ENCODE measurements around the gene HNRNPA0. TPM values are rescaled to one million over a fixed set of nuclear protein-coding genes. Genes with fewer than 3 reads are reported as not detected.
"Not testable (repeated sequence)": the region's sequence is repeated elsewhere in the genome, so short reads cannot be mapped to it uniquely, and the experiment has no call there.

The HNRNPA0 gene
- total and polyA plus RNA-seq, 7 experiments from 2014 or later: 17.8 to 40.2 (median 30.1) TPM

DNA sequence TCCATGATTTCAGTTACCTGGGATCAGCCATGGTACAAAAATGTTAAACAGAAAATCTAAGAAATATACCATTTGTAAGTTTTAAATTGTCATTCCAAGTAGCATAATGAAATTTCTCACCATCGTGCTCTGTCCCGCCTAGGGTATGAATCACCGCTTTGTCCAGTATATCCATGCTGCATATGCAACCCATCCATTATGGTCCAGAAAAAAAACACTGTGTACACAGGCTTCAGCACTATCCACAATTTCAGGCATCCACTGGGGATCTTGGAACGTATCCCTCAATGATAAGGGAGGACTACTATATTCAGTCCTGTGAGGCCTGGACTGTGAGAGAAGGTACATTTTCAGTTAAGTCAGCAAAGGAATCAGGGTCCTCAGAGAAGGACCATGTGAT, 37.6 kb upstream of the HNRNPA0 start:
- Mint-ChIP-seq H3K4me3 (no peak overlapping the region), H3K9me3 (peaks cover 0 to 4% (median 0%) of the 10 kb centered on the region in 11 donors), H3K27me3 (peaks cover 0 to 16% (median 0%) of the 10 kb centered on the region in 5 donors), H3K27ac (no peak overlapping the region), H3K4me1 (no peaks in the 10 kb centered on the region), H3K36me3 (peaks cover 0 to 16% (median 4%) of the 10 kb centered on the region in 5 donors)
- Histone ChIP-seq H3K27ac (ENCODE audit: low read depth, low read length) (no peak overlapping the region), H3K4me3 (ENCODE audit: low read length) (no peak overlapping the region), H3K4me1 (ENCODE audit: control insufficient read depth in 2 of 2, insufficient read depth in 2 of 2, low read length in 2 of 2) (no peaks in the 10 kb centered on the region), H3K9me3 (ENCODE audit: control insufficient read depth in 2 of 3, low read length in 3 of 3) (no peaks in the 10 kb centered on the region), H3K36me3 (ENCODE audit: control insufficient read depth in 2 of 3, insufficient read depth in 3 of 3, low read length in 3 of 3) (no peaks in the 10 kb centered on the region), H3K27me3 (ENCODE audit: control insufficient read depth in 2 of 2, insufficient read depth in 2 of 2, low read length in 2 of 2) (no peaks in the 10 kb centered on the region)
- CTCF ChIA-PET: no interaction called here
- intact Hi-C loops (cut with micrococcal nuclease): no loop called here
- POLR2A ChIA-PET: no interaction called here
- ATAC-seq: no peak
- no peak for DNase-seq

DNA sequence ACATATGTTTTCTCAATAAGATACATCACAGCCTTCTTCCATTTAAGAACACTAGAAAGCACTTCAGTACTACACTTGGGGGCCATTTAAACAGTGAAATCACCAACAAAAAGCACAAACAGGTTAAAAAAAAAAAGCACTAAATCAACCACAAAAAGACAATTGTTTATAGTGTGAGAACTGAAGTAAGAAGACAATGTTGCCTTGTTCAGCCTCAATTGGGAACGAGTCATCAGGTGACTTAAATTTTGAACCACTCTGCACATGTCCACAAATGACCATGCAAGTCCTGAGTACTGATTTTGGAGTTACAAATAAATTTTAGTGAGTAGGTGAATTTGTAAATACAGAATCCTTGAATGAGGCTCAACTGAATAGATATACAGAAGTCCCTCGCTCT, 37.2 kb upstream of the HNRNPA0 start:
- CTCF ChIA-PET: no interaction called here

DNA sequence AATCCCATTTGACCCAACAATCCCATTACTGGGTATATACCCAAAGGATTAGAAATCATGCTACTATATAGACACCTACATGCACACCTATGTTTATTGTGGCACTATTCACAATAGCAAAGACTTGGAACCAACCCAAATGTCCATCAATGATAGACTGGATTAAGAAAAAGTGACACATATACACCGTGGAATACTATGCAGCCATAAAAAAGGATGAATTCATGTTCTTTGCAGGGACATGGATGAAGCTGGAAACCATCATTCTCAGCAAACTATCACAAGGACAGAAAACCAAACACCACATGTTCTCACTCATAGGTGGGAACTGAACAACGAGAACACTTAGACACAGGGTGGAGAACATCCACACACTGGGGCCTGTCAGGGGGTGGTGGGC, 34.4 kb upstream of the HNRNPA0 start:
- H3K4me1 Mint-ChIP-seq; H3K4me3 Mint-ChIP-seq; H3K4me1 ChIP-seq (ENCODE audit: control insufficient read depth in 2 of 2, insufficient read depth in 2 of 2, low read length in 2 of 2); intact Hi-C loops (cut with micrococcal nuclease); H3K36me3 ChIP-seq (ENCODE audit: control insufficient read depth in 2 of 3, insufficient read depth in 3 of 3, low read length in 3 of 3); DNase-seq; CTCF ChIA-PET; H3K27ac ChIP-seq (ENCODE audit: low read depth, low read length); H3K9me3 ChIP-seq (ENCODE audit: control insufficient read depth in 2 of 3, low read length in 3 of 3); ATAC-seq; H3K27me3 ChIP-seq (ENCODE audit: control insufficient read depth in 2 of 2, insufficient read depth in 2 of 2, low read length in 2 of 2); H3K27ac Mint-ChIP-seq; POLR2A ChIA-PET; H3K4me3 ChIP-seq (ENCODE audit: low read length): not testable (repeated sequence)
- peaks cover 0 to 32% (median 0%) of the 10 kb centered on the region in 5 donors for H3K27me3 Mint-ChIP-seq
- peaks cover 2 to 32% (median 10%) of the 10 kb centered on the region in 5 donors for H3K36me3 Mint-ChIP-seq
- H3K9me3 Mint-ChIP-seq: peaks cover 0 to 14% (median 2%) of the 10 kb centered on the region in 11 donors

More for the DNA sequence above, 37.2 kb upstream of the HNRNPA0 start:
- H3K27ac ChIP-seq (ENCODE audit: low read depth, low read length): no peak overlapping the region
- no peaks in the 10 kb centered on the region for H3K4me1 ChIP-seq (ENCODE audit: control insufficient read depth in 2 of 2, insufficient read depth in 2 of 2, low read length in 2 of 2)
- peaks cover 0 to 4% (median 0%) of the 10 kb centered on the region in 11 donors for H3K9me3 Mint-ChIP-seq
- no peaks in the 10 kb centered on the region for H3K9me3 ChIP-seq (ENCODE audit: control insufficient read depth in 2 of 3, low read length in 3 of 3)
- H3K4me3 ChIP-seq (ENCODE audit: low read length): no peak overlapping the region
- intact Hi-C loops (cut with micrococcal nuclease): no loop called here
- DNase-seq (no peak), ATAC-seq (no peak)
- no peak overlapping the region for H3K4me3 Mint-ChIP-seq
- POLR2A ChIA-PET: no interaction called here
- peaks cover 0 to 20% (median 4%) of the 10 kb centered on the region in 5 donors for H3K36me3 Mint-ChIP-seq
- H3K27ac Mint-ChIP-seq: no peak overlapping the region
- no peaks in the 10 kb centered on the region for H3K4me1 Mint-ChIP-seq
- peaks cover 0 to 20% (median 0%) of the 10 kb centered on the region in 5 donors for H3K27me3 Mint-ChIP-seq
- H3K27me3 ChIP-seq (ENCODE audit: control insufficient read depth in 2 of 2, insufficient read depth in 2 of 2, low read length in 2 of 2): no peaks in the 10 kb centered on the region
- H3K36me3 ChIP-seq (ENCODE audit: control insufficient read depth in 2 of 3, insufficient read depth in 3 of 3, low read length in 3 of 3): no peaks in the 10 kb centered on the region

DNA sequence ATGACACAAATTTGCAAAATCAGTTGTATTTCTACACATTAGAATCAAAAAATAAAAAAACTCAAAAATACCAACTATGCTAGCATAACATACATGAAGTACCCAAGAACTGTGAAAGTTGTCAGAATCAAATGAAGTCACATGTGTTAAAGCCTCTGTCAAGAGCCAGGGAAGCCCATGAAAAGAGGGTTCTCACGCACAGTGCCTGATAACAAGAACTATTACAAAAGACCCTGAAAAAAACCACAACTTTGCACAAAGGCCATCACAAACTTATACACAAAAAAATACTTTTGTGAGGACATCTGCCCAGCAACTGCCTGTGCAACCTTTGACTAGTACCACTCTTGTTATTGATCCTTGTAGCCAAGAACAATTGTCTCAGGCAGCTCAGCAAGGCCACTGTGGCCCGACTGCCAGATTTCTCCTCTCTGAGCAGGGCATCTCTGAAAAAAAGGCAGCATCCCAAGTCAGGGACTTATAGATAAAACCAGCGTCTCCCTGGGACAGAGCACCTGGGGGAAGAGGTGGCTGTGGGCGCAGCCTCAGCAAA, 28.9 kb upstream of the HNRNPA0 start:
- Mint-ChIP-seq H3K36me3 (peaks cover 0 to 20% (median 6%) of the 10 kb centered on the region in 5 donors), H3K27me3 (peaks cover 0 to 41% (median 0%) of the 10 kb centered on the region in 5 donors), H3K9me3 (peaks cover 0 to 14% (median 0%) of the 10 kb centered on the region in 11 donors), H3K27ac (no peak overlapping the region), H3K4me3 (no peak overlapping the region), H3K4me1 (no peaks in the 10 kb centered on the region)
- intact Hi-C loops (cut with micrococcal nuclease): no loop called here
- Histone ChIP-seq H3K9me3 (ENCODE audit: control insufficient read depth in 2 of 3, low read length in 3 of 3) (no peaks in the 10 kb centered on the region), H3K27ac (ENCODE audit: low read depth, low read length) (no peak overlapping the region), H3K4me1 (ENCODE audit: control insufficient read depth in 2 of 2, insufficient read depth in 2 of 2, low read length in 2 of 2) (no peaks in the 10 kb centered on the region), H3K36me3 (ENCODE audit: control insufficient read depth in 2 of 3, insufficient read depth in 3 of 3, low read length in 3 of 3) (no peaks in the 10 kb centered on the region), H3K4me3 (ENCODE audit: low read length) (no peak overlapping the region), H3K27me3 (ENCODE audit: control insufficient read depth in 2 of 2, insufficient read depth in 2 of 2, low read length in 2 of 2) (no peaks in the 10 kb centered on the region)
- ChIA-PET POLR2A (no interaction called here), CTCF (no interaction called here)
- DNase-seq: no peak
- no peak for ATAC-seq

DNA sequence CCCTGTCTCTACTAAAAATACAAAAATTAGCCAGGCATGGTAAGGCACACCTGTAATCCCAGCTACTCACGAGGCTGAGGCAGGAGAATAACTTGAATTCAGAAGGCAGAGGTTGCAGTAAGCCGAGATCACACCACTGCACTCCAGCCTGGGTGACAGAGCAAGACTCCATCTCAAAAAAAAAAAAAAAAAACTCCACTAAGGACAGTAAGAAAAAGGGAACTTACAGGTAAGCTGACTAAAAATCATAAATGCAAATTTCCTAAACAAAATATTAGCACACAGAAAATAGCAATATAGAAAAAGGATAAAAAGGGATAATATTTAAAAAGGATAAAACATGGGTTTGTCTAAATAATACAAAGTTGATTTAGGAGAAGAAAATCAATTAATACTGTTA, 27.9 kb upstream of the HNRNPA0 start:
- POLR2A ChIA-PET: no interaction called here
- H3K4me1 ChIP-seq (ENCODE audit: control insufficient read depth in 2 of 2, insufficient read depth in 2 of 2, low read length in 2 of 2): no peaks in the 10 kb centered on the region
- no peak overlapping the region for H3K4me3 ChIP-seq (ENCODE audit: low read length)
- CTCF ChIA-PET: interaction anchor here (0.6 kb wide), 1 partner anchor 69 kb away, joined by 3 read pairs; no protein-coding TSS in a partner anchor
- no peak overlapping the region for H3K27ac ChIP-seq (ENCODE audit: low read depth, low read length)
- no peak for ATAC-seq
- H3K27me3 ChIP-seq (ENCODE audit: control insufficient read depth in 2 of 2, insufficient read depth in 2 of 2, low read length in 2 of 2): no peaks in the 10 kb centered on the region
- Mint-ChIP-seq H3K27ac (no peak overlapping the region), H3K9me3 (peaks cover 0 to 14% (median 0%) of the 10 kb centered on the region in 11 donors), H3K27me3 (peaks cover 0 to 33% (median 0%) of the 10 kb centered on the region in 5 donors), H3K36me3 (peaks cover 0 to 18% (median 6%) of the 10 kb centered on the region in 5 donors), H3K4me3 (no peak overlapping the region), H3K4me1 (no peaks in the 10 kb centered on the region)
- no peaks in the 10 kb centered on the region for H3K36me3 ChIP-seq (ENCODE audit: control insufficient read depth in 2 of 3, insufficient read depth in 3 of 3, low read length in 3 of 3)
- DNase-seq: no peak
- H3K9me3 ChIP-seq (ENCODE audit: control insufficient read depth in 2 of 3, low read length in 3 of 3): no peaks in the 10 kb centered on the region
- intact Hi-C loops (cut with micrococcal nuclease): no loop called here

DNA sequence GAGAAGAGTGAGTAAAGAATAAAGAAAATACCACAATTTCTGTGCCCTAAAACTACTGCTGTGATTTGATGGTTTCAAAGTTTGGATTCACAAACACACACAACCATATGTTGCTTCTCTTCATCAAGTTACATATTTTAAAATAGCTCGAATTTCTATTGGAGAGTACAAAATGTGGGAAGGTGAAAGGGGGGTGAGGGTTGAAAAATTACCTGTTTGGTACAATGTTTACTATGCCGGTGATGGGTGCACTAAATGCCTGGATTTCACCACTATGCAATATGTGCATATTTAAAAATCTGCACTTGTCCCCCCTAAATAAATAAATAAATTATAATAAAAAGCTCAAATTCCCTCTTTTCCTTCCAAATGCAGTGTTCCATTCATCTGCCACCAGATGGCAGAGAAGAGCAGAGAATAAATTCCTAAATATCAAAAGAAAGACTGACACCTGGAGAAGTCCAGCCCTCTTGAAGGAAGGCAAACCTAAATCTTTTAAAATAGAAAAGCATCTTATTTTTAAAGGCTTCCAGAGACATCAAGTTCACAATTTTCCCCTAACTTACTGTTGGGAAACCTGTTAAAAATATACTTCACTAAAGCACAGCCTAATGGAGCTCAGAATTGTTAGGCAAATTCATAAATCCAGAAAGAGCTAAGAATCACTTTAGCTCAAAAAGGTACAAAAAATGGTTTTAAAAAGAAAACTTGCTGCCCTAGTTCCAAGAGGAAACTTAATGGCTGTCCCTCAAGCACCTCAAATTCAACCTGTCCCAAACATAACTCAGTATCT, 24.8 kb upstream of the HNRNPA0 start:
- Mint-ChIP-seq H3K27ac (no peak overlapping the region), H3K36me3 (peaks cover 0 to 11% (median 4%) of the 10 kb centered on the region in 5 donors), H3K4me3 (no peak overlapping the region), H3K27me3 (peaks cover 0 to 12% (median 0%) of the 10 kb centered on the region in 5 donors), H3K4me1 (no peaks in the 10 kb centered on the region), H3K9me3 (no peaks in the 10 kb centered on the region)
- Histone ChIP-seq H3K4me1 (ENCODE audit: control insufficient read depth in 2 of 2, insufficient read depth in 2 of 2, low read length in 2 of 2) (no peaks in the 10 kb centered on the region), H3K27me3 (ENCODE audit: control insufficient read depth in 2 of 2, insufficient read depth in 2 of 2, low read length in 2 of 2) (no peaks in the 10 kb centered on the region), H3K36me3 (ENCODE audit: control insufficient read depth in 2 of 3, insufficient read depth in 3 of 3, low read length in 3 of 3) (no peaks in the 10 kb centered on the region), H3K4me3 (ENCODE audit: low read length) (no peak overlapping the region), H3K9me3 (ENCODE audit: control insufficient read depth in 2 of 3, low read length in 3 of 3) (no peaks in the 10 kb centered on the region), H3K27ac (ENCODE audit: low read depth, low read length) (no peak overlapping the region)
- ATAC-seq (no peak), DNase-seq (peak in 5 of 9 donors; percentile 11 to 29 (median 16))
- intact Hi-C loops (cut with micrococcal nuclease): loop anchor here (1.0 kb wide), 3 partner anchors 150 to 354 kb away; no protein-coding TSS in a partner anchor
- ChIA-PET CTCF (interaction anchor here (0.6 to 2.3 kb wide), 10 partner anchors 16 to 354 kb away, joined by 3 to 11 read pairs (median 4); no protein-coding TSS in a partner anchor), POLR2A (interaction anchor here (2.1 kb wide), 1 partner anchor 24 kb away, joined by 6 read pairs; the partner anchor contains the start of gene HNRNPA0)

Measured in naive thymus-derived CD4-positive, alpha-beta T cell (primary cell).